ENCODE results near the gene LGALS1. TPM values are rescaled to one million over a fixed set of nuclear protein-coding genes. Genes with fewer than 3 reads are reported as not detected.
"Not testable (repeated sequence)": the region's sequence is repeated elsewhere in the genome, so short reads cannot be mapped to it uniquely, and the experiment has no call there.

Gene LGALS1
- total RNA-seq, 1 experiment from 2014 or later, result 7,611 TPM

DNA sequence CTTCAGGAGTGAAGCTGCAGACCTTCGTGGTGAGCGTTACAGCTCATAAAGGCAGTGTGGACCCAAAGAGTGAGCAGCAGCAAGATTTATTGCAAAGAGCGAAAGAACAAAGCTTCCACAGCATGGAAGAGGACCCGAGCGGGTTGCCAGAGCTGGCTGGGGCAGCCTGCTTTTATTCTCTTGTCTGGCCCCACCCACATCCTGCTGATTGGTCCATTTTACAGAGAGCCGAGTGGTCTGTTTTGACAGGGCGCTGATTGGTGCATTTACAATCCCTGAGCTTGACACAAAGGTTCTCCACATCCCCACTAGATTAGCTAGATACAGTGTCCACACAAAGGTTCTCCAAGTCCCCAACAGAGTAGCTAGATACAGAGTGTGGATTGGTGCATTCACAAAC lies 41.8 kb downstream of the LGALS1 start:
- not testable (repeated sequence) for DNase-seq (ENCODE audit: low read depth)

DNA sequence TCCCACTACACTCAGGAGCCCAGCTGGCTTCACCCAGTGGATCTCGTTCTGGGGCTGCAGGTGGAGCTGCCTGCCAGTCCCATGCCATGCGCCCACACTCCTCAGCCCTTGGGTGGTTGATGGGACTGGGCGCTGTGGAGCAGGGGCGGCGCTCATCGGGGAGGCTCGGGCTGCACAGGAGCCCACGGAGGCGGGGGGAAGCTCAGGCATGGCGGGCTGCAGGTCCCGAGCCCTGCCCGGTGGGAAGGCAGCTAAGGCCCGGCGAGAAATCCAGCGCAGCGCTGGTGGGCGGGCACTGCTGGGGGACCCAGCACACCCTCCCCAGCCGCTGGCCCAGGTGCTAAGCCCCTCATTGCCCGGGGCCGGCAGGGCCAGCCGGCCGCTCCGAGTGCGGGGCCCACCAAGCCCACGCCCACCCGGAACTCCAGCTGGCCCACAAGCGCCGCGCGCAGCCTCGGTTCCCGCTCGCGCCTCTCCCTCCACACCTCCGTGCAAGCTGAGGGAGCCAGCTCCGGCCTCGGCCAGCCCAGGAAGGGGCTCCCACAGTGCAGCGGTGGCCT lies 42.4 kb downstream of the LGALS1 start:
- not testable (repeated sequence) for DNase-seq (ENCODE audit: low read depth)

DNA sequence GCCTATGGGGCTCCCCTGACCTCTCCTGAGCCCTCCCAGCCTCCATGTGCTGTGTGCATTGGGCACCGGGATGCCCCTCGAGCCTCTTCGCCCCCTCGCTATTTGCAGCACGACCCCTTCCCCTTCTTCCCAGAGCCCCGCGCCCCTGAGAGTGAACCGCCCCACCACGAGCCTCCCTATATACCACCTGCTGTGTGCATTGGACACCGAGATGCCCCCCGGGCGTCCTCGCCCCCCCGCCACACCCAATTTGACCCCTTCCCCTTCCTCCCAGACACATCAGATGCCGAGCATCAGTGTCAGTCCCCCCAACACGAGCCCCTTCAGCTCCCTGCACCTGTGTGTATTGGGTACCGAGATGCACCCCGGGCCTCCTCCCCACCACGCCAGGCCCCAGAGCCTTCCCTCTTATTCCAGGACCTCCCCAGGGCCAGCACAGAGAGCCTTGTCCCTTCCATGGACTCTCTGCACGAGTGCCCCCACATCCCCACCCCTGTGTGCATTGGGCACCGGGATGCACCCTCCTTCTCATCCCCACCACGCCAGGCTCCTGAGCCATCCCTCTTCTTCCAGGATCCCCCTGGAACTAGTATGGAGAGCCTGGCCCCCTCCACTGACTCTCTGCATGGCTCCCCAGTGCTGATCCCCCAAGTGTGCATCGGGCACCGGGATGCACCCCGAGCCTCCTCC lies 50.3 kb downstream of the LGALS1 start:
- DNase-seq (ENCODE audit: low read depth), result no peak

DNA sequence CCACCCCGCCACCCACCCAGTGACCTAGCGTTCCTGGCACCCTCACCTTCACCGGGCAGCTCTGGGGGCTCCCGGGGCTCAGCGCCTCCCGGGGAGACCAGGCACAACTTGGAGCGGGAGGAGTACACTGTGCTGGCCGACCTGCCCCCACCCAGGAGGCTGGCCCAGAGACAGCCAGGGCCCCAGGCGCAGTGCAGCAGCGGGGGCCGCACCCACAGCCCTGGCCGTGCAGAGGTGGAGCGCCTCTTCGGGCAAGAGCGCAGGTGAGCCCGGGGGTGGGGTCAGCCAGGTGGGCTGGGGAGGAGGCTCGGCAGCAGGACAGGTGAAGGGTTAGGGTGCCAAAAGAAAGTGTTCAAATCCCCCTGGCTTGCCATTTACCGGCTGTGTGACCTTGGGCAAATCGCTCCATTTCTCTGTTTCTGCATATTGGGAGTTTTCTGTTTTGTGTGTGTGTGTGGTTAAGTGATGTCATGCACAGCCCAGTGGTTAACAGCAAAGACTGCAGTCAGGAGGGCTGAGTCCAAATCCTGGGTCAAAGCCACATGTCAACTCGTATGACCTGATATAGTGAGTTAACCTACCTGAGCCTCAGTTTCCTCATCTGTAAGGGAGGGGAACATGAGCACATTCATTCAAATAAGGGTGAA lies 50.9 kb downstream of the LGALS1 start:
- no peak for DNase-seq (ENCODE audit: low read depth)

DNA sequence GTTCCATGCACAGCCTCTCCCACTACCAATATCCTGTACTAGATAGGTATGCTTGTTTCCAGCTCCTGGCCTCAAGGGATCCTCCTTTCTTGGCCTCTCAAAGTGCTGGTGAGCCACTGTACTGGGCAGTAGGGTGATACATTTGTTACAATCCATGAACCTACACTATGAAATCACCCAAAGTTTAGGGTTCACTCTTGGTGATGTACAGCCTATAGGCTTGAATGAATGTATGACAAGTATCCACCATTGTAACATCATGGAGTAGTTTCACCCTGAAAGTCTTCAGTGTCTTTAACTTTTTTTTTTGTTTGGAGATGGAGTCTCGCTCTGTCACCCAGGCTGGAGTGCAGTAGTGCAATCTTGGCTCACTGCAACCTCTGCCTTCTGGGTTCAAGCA lies 53.2 kb downstream of the LGALS1 start:
- no peak for DNase-seq (ENCODE audit: low read depth)

Other genes starting within 250 kb of the LGALS1 start
- under 0.01 TPM in 1 of 2 replicates, not detected in the other for gene ELFN2, start 248.2 kb upstream of the LGALS1 start, total RNA-seq (2014; rRNA removed; shearing (Covaris generic))
- not detected in 2 replicates for gene MFNG, start 189.3 kb upstream of the LGALS1 start, total RNA-seq (2014; rRNA removed; shearing (Covaris generic))
- 3.5 and 3.6 TPM in 2 replicates for gene CARD10, start 156.2 kb upstream of the LGALS1 start, total RNA-seq (2014; rRNA removed; shearing (Covaris generic))
- gene CDC42EP1, start 115.2 kb upstream of the LGALS1 start, total RNA-seq (2014; rRNA removed; shearing (Covaris generic)), result 18.4 and 19.7 TPM in 2 replicates
- not detected in 2 replicates for gene LGALS2, start 95.5 kb upstream of the LGALS1 start, total RNA-seq (2014; rRNA removed; shearing (Covaris generic))
- 29.7 and 31.3 TPM in 2 replicates for gene GGA1, start 66.8 kb upstream of the LGALS1 start, total RNA-seq (2014; rRNA removed; shearing (Covaris generic))
- gene SH3BP1, start 36.0 kb upstream of the LGALS1 start, total RNA-seq (2014; rRNA removed; shearing (Covaris generic)), result 11.3 and 19.9 TPM in 2 replicates
- gene PDXP, start 16.9 kb upstream of the LGALS1 start, total RNA-seq (2014; rRNA removed; shearing (Covaris generic)), result 14.5 and 16.6 TPM in 2 replicates
- 28.8 and 39.6 TPM in 2 replicates for gene NOL12, start 10.7 kb downstream of the LGALS1 start, total RNA-seq (2014; rRNA removed; shearing (Covaris generic))
- 68.2 and 102 TPM in 2 replicates for gene TRIOBP, start 21.4 kb downstream of the LGALS1 start, total RNA-seq (2014; rRNA removed; shearing (Covaris generic))
- gene GCAT, start 132.3 kb downstream of the LGALS1 start, total RNA-seq (2014; rRNA removed; shearing (Covaris generic)), result 15.1 and 24.4 TPM in 2 replicates
- not detected in 2 replicates for gene GALR3, start 147.7 kb downstream of the LGALS1 start, total RNA-seq (2014; rRNA removed; shearing (Covaris generic))
- gene ANKRD54, start 168.7 kb downstream of the LGALS1 start, total RNA-seq (2014; rRNA removed; shearing (Covaris generic)), result 26.0 and 26.8 TPM in 2 replicates
- gene EIF3L, start 173.8 kb downstream of the LGALS1 start, total RNA-seq (2014; rRNA removed; shearing (Covaris generic)), result 299 and 374 TPM in 2 replicates
- 8.4 and 12.8 TPM in 2 replicates for gene MICALL1, start 230.7 kb downstream of the LGALS1 start, total RNA-seq (2014; rRNA removed; shearing (Covaris generic))